DND-41 (cell line): ENCODE data around the gene CNTNAP5.

ENCODE experiments used
- CTCF ChIP-seq: IDR thresholded peaks from 2 replicates; pipeline ENCODE4 v1.5.1; 2012; ENCODE audit warnings: borderline replicate concordance, low read length, moderate library complexity, mild to moderate bottlenecking; ENCODE audit not compliant: poor library complexity, severe bottlenecking; ENCODE audit errors: extremely low read depth
- EZH2 ChIP-seq: IDR thresholded peaks from 3 replicates; pipeline ENCODE4 v1.6.1; 2012; ENCODE audit warnings: borderline replicate concordance, low read depth, mild to moderate bottlenecking, moderate library complexity, low read length, inconsistent platforms; ENCODE audit not compliant: severe bottlenecking

GRCh38 chr2:124122340-124122739, 97.3 kb downstream of the CNTNAP5 start:
- no peak for TF ChIP-seq CTCF
- TF ChIP-seq EZH2 = no peak
